GM12864 (cell line): ENCODE measurements around the gene SULT1E1.
A peak's percentile ranks its signal among the peaks of the same experiment; 100 is the strongest.

Source experiments
- DNase-seq: peaks from one replicate; pipeline ENCODE4 v3.0.0-alpha.2; 2011; ENCODE audit warnings: low read depth
- H3K4me3 ChIP-seq: 2 replicates; pipeline ENCODE4 v1.5.1; 2011; ENCODE audit warnings: mild to moderate bottlenecking, low read depth, low read length, control low read depth
- TF ChIP-seq, protein P1 (sequence below): IDR thresholded peaks from 2 replicates; pipeline ENCODE4 v1.5.1; 2011; ENCODE audit warnings: low read depth, mild to moderate bottlenecking, moderate library complexity, low read length, control low read depth, inconsistent platforms; ENCODE audit errors: missing control alignments

The SULT1E1 gene

GRCh38 chr4:69860052-69860451 is at the start of gene SULT1E1:
SULT1E1 (minus strand) TSS chr4:69860145; CDS start chr4:69857644, 2,501 bp downstream.
- no peak for DNase-seq
- TF ChIP-seq, protein P1, sequence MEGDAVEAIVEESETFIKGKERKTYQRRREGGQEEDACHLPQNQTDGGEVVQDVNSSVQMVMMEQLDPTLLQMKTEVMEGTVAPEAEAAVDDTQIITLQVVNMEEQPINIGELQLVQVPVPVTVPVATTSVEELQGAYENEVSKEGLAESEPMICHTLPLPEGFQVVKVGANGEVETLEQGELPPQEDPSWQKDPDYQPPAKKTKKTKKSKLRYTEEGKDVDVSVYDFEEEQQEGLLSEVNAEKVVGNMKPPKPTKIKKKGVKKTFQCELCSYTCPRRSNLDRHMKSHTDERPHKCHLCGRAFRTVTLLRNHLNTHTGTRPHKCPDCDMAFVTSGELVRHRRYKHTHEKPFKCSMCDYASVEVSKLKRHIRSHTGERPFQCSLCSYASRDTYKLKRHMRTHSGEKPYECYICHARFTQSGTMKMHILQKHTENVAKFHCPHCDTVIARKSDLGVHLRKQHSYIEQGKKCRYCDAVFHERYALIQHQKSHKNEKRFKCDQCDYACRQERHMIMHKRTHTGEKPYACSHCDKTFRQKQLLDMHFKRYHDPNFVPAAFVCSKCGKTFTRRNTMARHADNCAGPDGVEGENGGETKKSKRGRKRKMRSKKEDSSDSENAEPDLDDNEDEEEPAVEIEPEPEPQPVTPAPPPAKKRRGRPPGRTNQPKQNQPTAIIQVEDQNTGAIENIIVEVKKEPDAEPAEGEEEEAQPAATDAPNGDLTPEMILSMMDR = no peak
- H3K4me3 ChIP-seq = no peak within 1 kb of the TSS

DNA sequence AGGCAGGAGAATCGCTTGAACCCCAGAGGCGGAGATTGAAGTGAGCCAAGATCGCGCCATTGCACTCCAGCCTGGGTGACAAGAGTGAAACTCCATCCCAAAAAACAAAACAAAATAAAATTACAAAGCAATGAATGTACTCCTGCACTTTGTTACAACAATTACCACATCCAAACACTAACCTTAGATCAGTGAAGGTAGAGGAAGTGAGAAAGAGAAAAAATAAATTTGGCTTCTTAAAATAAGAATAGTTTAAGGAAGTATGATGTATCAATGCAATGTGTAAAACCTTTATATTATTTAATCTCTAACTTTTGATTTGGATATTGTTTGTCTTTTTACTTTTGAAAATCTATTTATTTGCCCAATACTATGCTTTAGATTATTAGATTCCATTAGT is 49.2 kb upstream of the SULT1E1 start:
- TF ChIP-seq, protein P1 = no peak
- no peak for DNase-seq
- H3K4me3 ChIP-seq = no peak overlapping the region

GRCh38 chr4:69907151-69907550 is 47.2 kb upstream of the SULT1E1 start:
- TF ChIP-seq, protein P1 = no peak
- no peak overlapping the region for H3K4me3 ChIP-seq
- no peak for DNase-seq

GRCh38 chr4:69896530-69897116 is 36.7 kb upstream of the SULT1E1 start:
- DNase-seq = no peak
- TF ChIP-seq, protein P1 = peak; percentile 34
- no peak overlapping the region for H3K4me3 ChIP-seq

DNA sequence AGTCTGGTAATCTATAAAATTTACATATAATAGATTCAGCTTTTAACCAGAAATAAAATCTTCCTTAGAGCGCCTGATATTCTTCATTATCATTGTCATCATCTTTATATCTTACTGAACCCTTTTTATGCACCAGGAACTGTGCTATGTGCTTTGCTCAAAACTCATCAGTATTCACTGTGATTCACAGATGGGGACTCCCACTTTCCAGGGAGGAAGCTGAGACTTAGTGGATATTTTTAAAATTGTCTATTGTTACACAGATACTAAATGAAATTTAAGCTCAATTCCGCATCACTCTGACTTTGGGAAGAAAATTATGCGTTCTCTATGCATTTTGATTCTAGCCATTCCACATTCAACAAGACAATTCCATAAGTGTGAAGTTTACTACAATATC is 34.8 kb upstream of the SULT1E1 start:
- no peak for DNase-seq
- no peak overlapping the region for H3K4me3 ChIP-seq
- TF ChIP-seq, protein P1 = no peak

DNA sequence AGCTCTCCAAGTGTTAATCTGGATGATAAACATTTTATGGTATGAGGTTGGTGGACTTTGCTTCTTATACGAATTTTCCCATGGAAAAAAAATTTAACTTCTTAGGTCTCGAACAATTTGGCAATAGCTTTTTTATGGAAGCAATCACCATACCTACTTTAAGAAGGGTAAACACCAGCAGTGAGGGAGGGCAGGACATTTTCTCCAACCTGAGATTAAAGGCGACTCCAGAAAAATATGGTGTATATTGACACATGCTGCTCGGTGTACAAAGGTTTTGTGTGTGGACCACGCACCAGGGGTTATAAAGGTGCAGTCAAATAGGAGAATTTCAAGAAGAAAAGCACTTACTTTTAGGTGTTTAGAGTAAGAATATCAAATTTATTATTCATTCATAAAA is 34.2 kb upstream of the SULT1E1 start:
- no peak for DNase-seq
- H3K4me3 ChIP-seq = no peak overlapping the region
- TF ChIP-seq, protein P1 = no peak

DNA sequence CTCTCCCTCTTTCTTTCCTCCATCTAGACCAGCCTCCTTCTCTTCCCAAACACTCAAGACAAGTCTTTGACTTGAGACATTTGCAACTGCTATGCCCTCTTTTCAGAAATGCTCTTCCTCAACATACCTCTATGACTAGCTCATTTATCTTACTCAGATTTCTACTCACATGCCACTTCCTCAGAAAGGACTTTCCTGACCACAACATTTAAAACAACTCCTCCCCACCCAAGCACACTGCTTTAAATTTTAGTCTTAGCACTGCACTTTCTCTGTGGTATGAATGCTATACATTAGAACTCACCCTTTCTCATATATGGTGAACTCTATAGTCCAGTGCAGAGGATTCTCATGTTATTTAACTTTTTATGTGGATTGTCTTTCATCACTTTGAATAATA is 28.4 kb upstream of the SULT1E1 start:
- DNase-seq = no peak
- TF ChIP-seq, protein P1 = no peak
- H3K4me3 ChIP-seq = no peak overlapping the region
